GM12878 (cell line): ENCODE measurements around the gene HMCN2. TPM values are rescaled to one million over a fixed set of nuclear protein-coding genes. Genes with fewer than 3 reads are reported as not detected.

ENCODE experiments used
- ATAC-seq: fragments of 200-7000 bp; cut with Tn5 transposase; 3 replicates; pipeline ENCODE4 v1.9.1; 2020; ENCODE audit warnings: mild to moderate bottlenecking, moderate library complexity
- BruUV-seq: library from RNA; stranded (reverse); fragments of 400-500 nt; replicated peaks from 2 replicates; lab custom pipeline; 2021; lab: Mats Ljungman, UMichigan
- CTCF ChIA-PET: fragments of 300-600 bp; sonication (Branson Sonifier 250); formaldehyde crosslinking; extraction: SDS; loops from one replicate; lab custom pipeline; 2021; ENCODE audit warnings: inconsistent platforms; lab: Yijun Ruan, JAX
- POLR2A ChIA-PET: fragments of 350-600 bp; formaldehyde crosslinking; extraction: SDS; loops from one replicate; lab custom pipeline; 2021; ENCODE audit warnings: inconsistent platforms; lab: Charles Lee
- RAD21 ChIA-PET: fragments of 300-600 bp; sonication (Branson Sonifier 250); formaldehyde crosslinking; loops from one replicate; lab custom pipeline; 2023; ENCODE audit warnings: antibody characterized with exemption; ENCODE audit not compliant: unreplicated experiment; lab: Charles Lee
- SMC1A ChIA-PET: fragments of 300-600 bp; sonication (Branson Sonifier 250); formaldehyde crosslinking; loops from one replicate; lab custom pipeline; 2023; ENCODE audit not compliant: unreplicated experiment, uncharacterized antibody; lab: Charles Lee
- DNase-seq: peaks from one replicate; pipeline ENCODE4 v3.0.0-alpha.2; 2011; ENCODE audit warnings: low read depth, low spot score
- FAIRE-seq: peaks from 3 replicates; lab custom pipeline; 2011; peaks lifted over from hg19 to GRCh38; lab: Jason Lieb, UNC
- H2AFZ ChIP-seq: 2 replicates; pipeline ENCODE4 v1.6.0; 2011; ENCODE audit warnings: low read depth, low read length, control low read depth; ENCODE audit not compliant: control insufficient read depth
- H3K27ac ChIP-seq: 2 replicates; pipeline ENCODE4 v1.5.1; 2011; ENCODE audit warnings: control low read depth; ENCODE audit not compliant: control insufficient read depth, insufficient read depth
- H3K27me3 ChIP-seq, 2 experiments: replicated peaks in 1 of 2; 2 replicates each; pipeline versions ENCODE4 v1.6.0 to v1.6.1; 2011; ENCODE audit warnings: low read length in 1 of 2; ENCODE audit not compliant: control insufficient read depth in 2 of 2, insufficient read depth in 2 of 2
- H3K36me3 ChIP-seq, 2 experiments: 2 replicates each; pipeline ENCODE4 v1.5.1; 2011; ENCODE audit warnings: low read length in 1 of 2; ENCODE audit not compliant: control insufficient read depth in 2 of 2, insufficient read depth in 2 of 2
- H3K4me1 ChIP-seq: 2 replicates; pipeline ENCODE4 v1.6.1; 2011; ENCODE audit warnings: mild to moderate bottlenecking, low read length, moderate library complexity, mixed read lengths; ENCODE audit not compliant: control insufficient read depth, insufficient read depth
- H3K4me2 ChIP-seq: 2 replicates; pipeline ENCODE4 v1.6.0; 2011; ENCODE audit warnings: control low read depth; ENCODE audit not compliant: control insufficient read depth, insufficient read depth
- H3K4me3 ChIP-seq: fragments of 200-600 bp; sonication (generic); 2 replicates; pipeline ENCODE4 v1.5.1; 2016
- H3K79me2 ChIP-seq: 2 replicates; pipeline ENCODE4 v1.6.0; 2011; ENCODE audit warnings: low read length; ENCODE audit not compliant: control insufficient read depth, insufficient read depth
- H3K9ac ChIP-seq: 2 replicates; pipeline ENCODE4 v1.8.0; 2011; ENCODE audit warnings: low read length, control low read depth, mixed read lengths; ENCODE audit not compliant: control insufficient read depth, insufficient read depth
- H3K9me3 ChIP-seq: replicated peaks from 3 replicates; pipeline ENCODE4 v1.5.1; 2011; ENCODE audit warnings: mild to moderate bottlenecking, low read length; ENCODE audit not compliant: control insufficient read depth, insufficient read depth
- H4K20me1 ChIP-seq: 2 replicates; pipeline ENCODE4 v1.6.0; 2011; ENCODE audit not compliant: control insufficient read depth, insufficient read depth
- ASH2L ChIP-seq: fragments of 300-600, 200-600 bp; sonication (generic); IDR thresholded peaks from 2 replicates; pipeline ENCODE4 v1.6.1; 2017; ENCODE audit warnings: low read depth, mild to moderate bottlenecking, borderline replicate concordance
- CBX3 ChIP-seq: fragments of 200-600 bp; sonication (generic); IDR thresholded peaks from 2 replicates; pipeline ENCODE4 v1.6.1; 2016; ENCODE audit warnings: low read depth, borderline replicate concordance
- HCFC1 ChIP-seq: fragments of 150-350 bp; IDR thresholded peaks from 2 replicates; pipeline ENCODE4 v1.6.1; 2014; ENCODE audit warnings: low read length
- IKZF1 ChIP-seq: fragments of 450-650 bp; conservative IDR thresholded peaks from 2 replicates; pipeline ENCODE4 v1.6.1; 2017; ENCODE audit warnings: antibody characterized with exemption, mild to moderate bottlenecking
- JUNB ChIP-seq: IDR thresholded peaks from 2 replicates; pipeline ENCODE4 v1.6.1; 2016; ENCODE audit warnings: antibody characterized with exemption, mild to moderate bottlenecking
- NBN ChIP-seq: fragments of 450-650 bp; IDR thresholded peaks from 2 replicates; pipeline ENCODE4 v1.6.1; 2016
- NR2C1 ChIP-seq: fragments of 450-650 bp; IDR thresholded peaks from 2 replicates; pipeline ENCODE4 v1.6.1; 2017; ENCODE audit warnings: antibody characterized with exemption, mild to moderate bottlenecking, moderate library complexity
- POLR2A ChIP-seq: IDR thresholded peaks from 2 replicates; pipeline ENCODE4 v1.6.1; 2011; ENCODE audit warnings: low read depth, mild to moderate bottlenecking, low read length
- SP1 ChIP-seq: IDR thresholded peaks from one replicate; pipeline ENCODE4 v1.6.1; 2011; ENCODE audit warnings: low read depth, low read length
- YBX1 ChIP-seq: fragments of 450-650 bp; IDR thresholded peaks from 2 replicates; pipeline ENCODE4 v1.6.1; 2016; ENCODE audit warnings: antibody characterized with exemption
- ZSCAN29 ChIP-seq: fragments of 450-650 bp; IDR thresholded peaks from 2 replicates; pipeline ENCODE4 v1.6.1; 2017; ENCODE audit warnings: mild to moderate bottlenecking, moderate library complexity
- WGBS: methylation state at CpG from one replicate; pipeline ENCODE4 v1.1.6; 2016; ENCODE audit warnings: low lambda C conversion rate; ENCODE audit not compliant: insufficient replicate concordance, insufficient coverage; ENCODE audit errors: missing lambda C conversion rate; 5-methylcytosine and 5-hydroxymethylcytosine counted together
- in situ Hi-C: fragments of 300-500 bp; cut with MboI; formaldehyde crosslinking; loops from 9 replicates; pipeline ENCODE4 v1.14.3; 2018; ENCODE audit warnings: mixed read lengths
- intact Hi-C: fragments of 100-400 bp; cut with micrococcal nuclease; formaldehyde crosslinking; loops from one replicate; pipeline ENCODE4 v1.14.2; 2022; ENCODE audit not compliant: unreplicated experiment
- polyA plus RNA-seq, 11 experiments: library from polyadenylated mRNA; depleted of rRNA in 4 of 11; unstranded in 6 of 11; stranded (reverse) in 5 of 11; fragments of >200 nt; fragmentation: Nextera tagmentation in 4 of 11; fragmentation: Illumina TruSeq in 1 of 11; extraction: Ambion mirVana in 4 of 11; extraction: Trizol in 1 of 11; gene quantifications; 1 replicate in 1 of 11; 2 replicates in 10 of 11; pipeline versions ENCODE4 v1.2.1 to v1.2.3, GENCODE V29; 2011 to 2016; ENCODE audit warnings: inconsistent platforms in 2 of 11, missing spikeins in 2 of 11, low read depth in 1 of 11
- total RNA-seq, 4 experiments: library from RNA; depleted of rRNA in 3 of 4; stranded (reverse); fragments of >200 nt in 3 of 4; fragmentation: Illumina TruSeq in 1 of 4; extraction: Trizol in 1 of 4; gene quantifications; 2 replicates each; pipeline versions ENCODE4 v1.2.1 to v1.2.3, GENCODE V29; 2013 to 2021
- TF ChIP-seq, protein P1 (sequence below): fragments of 450-650 bp; IDR thresholded peaks from 2 replicates; pipeline ENCODE4 v1.6.1; 2016; ENCODE audit warnings: mild to moderate bottlenecking, moderate library complexity, borderline replicate concordance

HMCN2 gene
- total and polyA plus RNA-seq, 10 of the 15 experiments (the other 5 are each of a cell fraction or from before 2014, with no cell fraction given) = 0.04 TPM; not detected in 9

DNA sequence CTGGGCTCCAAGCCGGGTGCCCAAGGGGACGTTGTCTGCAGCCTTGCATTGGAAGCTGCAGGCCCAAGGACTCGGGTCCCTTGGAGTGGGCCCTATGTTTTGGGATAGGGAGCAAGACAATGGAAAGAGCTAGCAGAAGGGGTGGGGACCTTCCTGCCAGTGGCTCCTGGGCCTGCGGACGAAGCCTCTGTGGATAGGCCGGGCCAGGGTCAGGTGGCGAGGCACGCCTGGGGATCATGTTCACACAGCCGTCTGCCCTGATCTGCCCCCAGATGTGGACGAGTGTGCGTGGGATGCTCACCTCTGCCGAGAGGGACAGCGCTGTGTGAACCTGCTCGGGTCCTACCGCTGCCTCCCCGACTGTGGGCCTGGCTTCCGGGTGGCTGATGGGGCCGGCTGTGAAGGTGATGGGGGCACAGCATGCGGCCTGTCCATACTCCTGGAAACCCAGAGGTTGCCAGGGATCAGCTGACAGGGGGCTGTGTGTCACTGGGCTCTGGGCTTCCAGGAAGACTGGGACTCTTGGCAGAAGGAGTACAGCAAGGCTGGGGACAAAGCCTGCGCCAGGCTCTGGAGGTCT is 162.6 kb downstream of the HMCN2 start:
- Histone ChIP-seq H3K4me3 (no peak overlapping the region), H3K27me3 (peaks cover 0 to 1% of the 10 kb centered on the region in 2 experiments; a peak in 3 of 4 replicates), H3K9ac (no peak overlapping the region), H3K9me3 (no peaks in the 10 kb centered on the region), H3K36me3 (no peaks in the 10 kb centered on the region), H4K20me1 (no peaks in the 10 kb centered on the region), H2AFZ (no peak overlapping the region), H3K4me1 (no peaks in the 10 kb centered on the region; the same call in 1 of the 2 replicates), H3K79me2 (no peaks in the 10 kb centered on the region), H3K4me2 (no peak overlapping the region), H3K27ac (no peak overlapping the region)
- no TSS peak for BruUV-seq
- WGBS = 32% methylated on average over 20 of the region's 20 CpGs
- FAIRE-seq = no peak
- in situ Hi-C loops (no loop called here), intact Hi-C loops (no loop called here)
- DNase-seq = no peak
- no peak for ATAC-seq
- SMC1A ChIA-PET = no interaction called here
- CTCF ChIA-PET = no interaction called here
- no peak for TF ChIP-seq NR2C1
- no peak for TF ChIP-seq CBX3
- TF ChIP-seq SP1 = no peak
- TF ChIP-seq ASH2L = no peak
- TF ChIP-seq ZSCAN29 = no peak
- TF ChIP-seq IKZF1 = no peak
- RAD21 ChIA-PET = no interaction called here
- POLR2A ChIA-PET = no interaction called here

DNA sequence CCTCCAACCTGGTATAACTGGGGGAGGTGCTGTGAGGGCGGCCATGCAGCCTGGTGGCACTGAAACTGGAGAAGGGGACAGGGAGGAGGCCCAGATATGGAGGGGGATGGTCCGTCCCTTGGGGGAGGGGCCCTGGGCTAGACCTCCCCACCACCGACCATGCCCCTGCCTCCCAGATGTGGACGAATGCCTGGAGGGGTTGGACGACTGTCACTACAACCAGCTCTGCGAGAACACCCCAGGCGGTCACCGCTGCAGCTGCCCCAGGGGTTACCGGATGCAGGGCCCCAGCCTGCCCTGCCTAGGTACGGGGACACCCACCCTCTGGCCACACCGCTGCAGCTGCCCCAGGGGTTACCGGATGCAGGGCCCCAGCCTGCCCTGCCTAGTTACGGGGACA is 163.8 kb downstream of the HMCN2 start:
- Histone ChIP-seq H3K9ac (no peak overlapping the region), H3K27me3 (peaks cover 1 to 4% of the 10 kb centered on the region in 2 experiments; a peak in 3 of 4 replicates)

More for the DNA sequence above, 163.8 kb downstream of the HMCN2 start:
- ChIA-PET CTCF (no interaction called here), POLR2A (no interaction called here), SMC1A (no interaction called here), RAD21 (no interaction called here)
- H2AFZ ChIP-seq = no peak overlapping the region
- intact Hi-C loops (no loop called here), in situ Hi-C loops (no loop called here)
- no peak for FAIRE-seq
- H3K4me2 ChIP-seq = no peak overlapping the region
- no peaks in the 10 kb centered on the region for H4K20me1 ChIP-seq
- H3K9me3 ChIP-seq = no peaks in the 10 kb centered on the region
- H3K4me1 ChIP-seq = no peaks in the 10 kb centered on the region
- no peak for DNase-seq
- ATAC-seq = no peak
- no peak overlapping the region for H3K4me3 ChIP-seq
- TF ChIP-seq POLR2A = no peak
- no peak for TF ChIP-seq IKZF1
- TF ChIP-seq HCFC1 = no peak
- TF ChIP-seq, protein P1, sequence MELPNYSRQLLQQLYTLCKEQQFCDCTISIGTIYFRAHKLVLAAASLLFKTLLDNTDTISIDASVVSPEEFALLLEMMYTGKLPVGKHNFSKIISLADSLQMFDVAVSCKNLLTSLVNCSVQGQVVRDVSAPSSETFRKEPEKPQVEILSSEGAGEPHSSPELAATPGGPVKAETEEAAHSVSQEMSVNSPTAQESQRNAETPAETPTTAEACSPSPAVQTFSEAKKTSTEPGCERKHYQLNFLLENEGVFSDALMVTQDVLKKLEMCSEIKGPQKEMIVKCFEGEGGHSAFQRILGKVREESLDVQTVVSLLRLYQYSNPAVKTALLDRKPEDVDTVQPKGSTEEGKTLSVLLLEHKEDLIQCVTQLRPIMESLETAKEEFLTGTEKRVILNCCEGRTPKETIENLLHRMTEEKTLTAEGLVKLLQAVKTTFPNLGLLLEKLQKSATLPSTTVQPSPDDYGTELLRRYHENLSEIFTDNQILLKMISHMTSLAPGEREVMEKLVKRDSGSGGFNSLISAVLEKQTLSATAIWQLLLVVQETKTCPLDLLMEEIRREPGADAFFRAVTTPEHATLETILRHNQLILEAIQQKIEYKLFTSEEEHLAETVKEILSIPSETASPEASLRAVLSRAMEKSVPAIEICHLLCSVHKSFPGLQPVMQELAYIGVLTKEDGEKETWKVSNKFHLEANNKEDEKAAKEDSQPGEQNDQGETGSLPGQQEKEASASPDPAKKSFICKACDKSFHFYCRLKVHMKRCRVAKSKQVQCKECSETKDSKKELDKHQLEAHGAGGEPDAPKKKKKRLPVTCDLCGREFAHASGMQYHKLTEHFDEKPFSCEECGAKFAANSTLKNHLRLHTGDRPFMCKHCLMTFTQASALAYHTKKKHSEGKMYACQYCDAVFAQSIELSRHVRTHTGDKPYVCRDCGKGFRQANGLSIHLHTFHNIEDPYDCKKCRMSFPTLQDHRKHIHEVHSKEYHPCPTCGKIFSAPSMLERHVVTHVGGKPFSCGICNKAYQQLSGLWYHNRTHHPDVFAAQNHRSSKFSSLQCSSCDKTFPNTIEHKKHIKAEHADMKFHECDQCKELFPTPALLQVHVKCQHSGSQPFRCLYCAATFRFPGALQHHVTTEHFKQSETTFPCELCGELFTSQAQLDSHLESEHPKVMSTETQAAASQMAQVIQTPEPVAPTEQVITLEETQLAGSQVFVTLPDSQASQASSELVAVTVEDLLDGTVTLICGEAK = no peak
- TF ChIP-seq YBX1 = no peak
- no peak for TF ChIP-seq NBN
- TF ChIP-seq JUNB = no peak
- no peaks in the 10 kb centered on the region for H3K79me2 ChIP-seq
- no peak overlapping the region for H3K27ac ChIP-seq
- WGBS = 38% methylated on average over 8 of the region's 13 CpGs
- H3K36me3 ChIP-seq = no peaks in the 10 kb centered on the region
- BruUV-seq = no TSS peak
